Karpas-422 (cell line): ENCODE data around the gene PRKAG2. TPM values are rescaled to one million over a fixed set of nuclear protein-coding genes. Genes with fewer than 3 reads are reported as not detected.

ENCODE experiments used
- DNase-seq: peaks from one replicate; pipeline ENCODE4 v3.0.0-alpha.2; 2015
- H2AFZ ChIP-seq: fragments of 200-600 bp; sonication (generic); 2 replicates; pipeline ENCODE4 v1.6.1; 2014; ENCODE audit warnings: antibody characterized with exemption, low read length, mixed read lengths
- H3K27ac ChIP-seq: fragments of 200-600 bp; sonication (generic); 2 replicates; pipeline ENCODE4 v1.5.1; 2014; ENCODE audit warnings: mild to moderate bottlenecking, low read length, moderate library complexity
- H3K27me3 ChIP-seq: fragments of 200-600 bp; sonication (generic); 2 replicates; pipeline ENCODE4 v1.6.1; 2014; ENCODE audit warnings: low read length, mixed read lengths
- H3K36me3 ChIP-seq: fragments of 200-600 bp; sonication (generic); 2 replicates; pipeline ENCODE4 v1.6.1; 2014; ENCODE audit warnings: low read length, mixed read lengths; ENCODE audit not compliant: insufficient read depth
- H3K4me1 ChIP-seq: fragments of 200-600 bp; sonication (generic); 2 replicates; pipeline ENCODE4 v1.6.1; 2014; ENCODE audit warnings: mild to moderate bottlenecking, low read length, mixed read lengths
- H3K4me2 ChIP-seq: fragments of 200-600 bp; sonication (generic); 2 replicates; pipeline ENCODE4 v1.6.1; 2014; ENCODE audit warnings: low read length, low read depth, mild to moderate bottlenecking; ENCODE audit not compliant: poor library complexity, severe bottlenecking
- H3K4me3 ChIP-seq: fragments of 200-600 bp; sonication (generic); 2 replicates; pipeline ENCODE4 v1.5.1; 2014; ENCODE audit warnings: mild to moderate bottlenecking, antibody characterized with exemption, low read length, mixed read lengths
- H3K79me2 ChIP-seq: fragments of 200-600 bp; sonication (generic); 2 replicates; pipeline ENCODE4 v1.6.1; 2014; ENCODE audit warnings: mild to moderate bottlenecking, low read length, mixed read lengths
- H3K9ac ChIP-seq: fragments of 200-600 bp; sonication (generic); 2 replicates; pipeline ENCODE4 v1.6.0; 2014; ENCODE audit warnings: low read length
- H3K9me2 ChIP-seq: fragments of 200-600 bp; sonication (generic), shearing (Covaris generic); replicated peaks from 2 replicates; pipeline ENCODE4 v1.6.0; 2014; ENCODE audit warnings: mild to moderate bottlenecking, low read length, moderate library complexity; ENCODE audit not compliant: insufficient read depth
- H3K9me3 ChIP-seq: fragments of 300-700, 200-600 bp; sonication (generic); 2 replicates; pipeline ENCODE4 v1.6.1; 2014; ENCODE audit warnings: low read length, mixed read lengths
- H4K20me1 ChIP-seq: fragments of 200-600 bp; sonication (generic); 2 replicates; pipeline ENCODE4 v1.6.1; 2014; ENCODE audit warnings: mild to moderate bottlenecking, antibody characterized with exemption, low read length, low read depth; ENCODE audit not compliant: insufficient read depth
- total RNA-seq: library from RNA; depleted of rRNA; stranded (reverse); fragments of >200 nt; shearing (Covaris generic); gene quantifications from 2 replicates; pipeline ENCODE4 v1.2.3, GENCODE V29; 2014; ENCODE audit warnings: low replicate concordance

PRKAG2 gene
- total RNA-seq, 1 experiment from 2014 or later = 6.3 TPM

GRCh38 chr7:151732834-151733592 lies 143.9 kb downstream of the PRKAG2 start:
- H3K9me2 ChIP-seq = no peaks in the 10 kb centered on the region
- no peak for DNase-seq
- H3K9ac ChIP-seq = no peak overlapping the region
- H4K20me1 ChIP-seq = no peaks in the 10 kb centered on the region
- no peaks in the 10 kb centered on the region for H3K27me3 ChIP-seq
- no peak overlapping the region for H3K4me2 ChIP-seq
- no peak overlapping the region for H3K27ac ChIP-seq
- H3K79me2 ChIP-seq = no peaks in the 10 kb centered on the region
- H3K4me3 ChIP-seq = no peak overlapping the region
- H3K4me1 ChIP-seq = peaks cover 65% of the 10 kb centered on the region
- H3K36me3 ChIP-seq = no peaks in the 10 kb centered on the region
- H2AFZ ChIP-seq = no peak overlapping the region
- H3K9me3 ChIP-seq = no peaks in the 10 kb centered on the region

GRCh38 chr7:151732292-151732691 lies 144.6 kb downstream of the PRKAG2 start:
- no peaks in the 10 kb centered on the region for H3K9me2 ChIP-seq
- H3K27ac ChIP-seq = no peak overlapping the region
- peaks cover 72% of the 10 kb centered on the region for H3K4me1 ChIP-seq
- no peak overlapping the region for H3K4me2 ChIP-seq
- no peaks in the 10 kb centered on the region for H3K36me3 ChIP-seq
- H3K4me3 ChIP-seq = no peak overlapping the region
- no peaks in the 10 kb centered on the region for H4K20me1 ChIP-seq
- H2AFZ ChIP-seq = no peak overlapping the region
- no peak for DNase-seq
- no peak overlapping the region for H3K9ac ChIP-seq
- H3K9me3 ChIP-seq = no peaks in the 10 kb centered on the region
- H3K27me3 ChIP-seq = no peaks in the 10 kb centered on the region
- no peaks in the 10 kb centered on the region for H3K79me2 ChIP-seq

- H3K4me1 ChIP-seq = peaks cover 74% of the 10 kb centered on the region
- H2AFZ ChIP-seq = no peak overlapping the region
- no peaks in the 10 kb centered on the region for H4K20me1 ChIP-seq
- no peak overlapping the region for H3K4me2 ChIP-seq
- H3K9me3 ChIP-seq = no peaks in the 10 kb centered on the region
- no peak overlapping the region for H3K4me3 ChIP-seq
- H3K27ac ChIP-seq = no peak overlapping the region
- no peaks in the 10 kb centered on the region for H3K27me3 ChIP-seq
- H3K36me3 ChIP-seq = no peaks in the 10 kb centered on the region
- H3K9ac ChIP-seq = no peak overlapping the region
- no peak for DNase-seq
- no peaks in the 10 kb centered on the region for H3K9me2 ChIP-seq
- H3K79me2 ChIP-seq = no peaks in the 10 kb centered on the region
Measured at GRCh38 chr7:151731022-151731441, 145.9 kb downstream of the PRKAG2 start.

GRCh38 chr7:151730591-151730990 lies 146.3 kb downstream of the PRKAG2 start:
- Histone ChIP-seq H3K79me2 (no peaks in the 10 kb centered on the region), H3K27ac (no peak overlapping the region), H2AFZ (no peak overlapping the region), H3K9me3 (no peaks in the 10 kb centered on the region), H3K9ac (no peak overlapping the region), H4K20me1 (no peaks in the 10 kb centered on the region), H3K36me3 (no peaks in the 10 kb centered on the region), H3K4me2 (no peak overlapping the region), H3K27me3 (no peaks in the 10 kb centered on the region), H3K4me1 (peaks cover 74% of the 10 kb centered on the region), H3K9me2 (no peaks in the 10 kb centered on the region), H3K4me3 (no peak overlapping the region)
- DNase-seq = no peak

- no peaks in the 10 kb centered on the region for H3K9me2 ChIP-seq
- no peak overlapping the region for H2AFZ ChIP-seq
- H4K20me1 ChIP-seq = no peaks in the 10 kb centered on the region
- no peak for DNase-seq
- no peak overlapping the region for H3K4me3 ChIP-seq
- H3K4me2 ChIP-seq = peak overlapping the region; percentile 26
- H3K27me3 ChIP-seq = no peaks in the 10 kb centered on the region
- H3K4me1 ChIP-seq = peaks cover 74% of the 10 kb centered on the region
- no peak overlapping the region for H3K9ac ChIP-seq
- H3K27ac ChIP-seq = no peak overlapping the region
- no peaks in the 10 kb centered on the region for H3K36me3 ChIP-seq
- no peaks in the 10 kb centered on the region for H3K79me2 ChIP-seq
- no peaks in the 10 kb centered on the region for H3K9me3 ChIP-seq
Measured at GRCh38 chr7:151729521-151729921, 147.4 kb downstream of the PRKAG2 start.

GRCh38 chr7:151728746-151729145 lies 148.2 kb downstream of the PRKAG2 start:
- Histone ChIP-seq H3K4me3 (peak overlapping the region; percentile 49; the same call in 1 of the 2 replicates), H3K4me1 (peaks cover 75% of the 10 kb centered on the region), H3K9ac (peak overlapping the region; percentile 74), H3K4me2 (peak overlapping the region; percentile 75), H3K27me3 (no peaks in the 10 kb centered on the region), H2AFZ (no peak overlapping the region), H3K36me3 (no peaks in the 10 kb centered on the region), H3K9me3 (no peaks in the 10 kb centered on the region), H3K27ac (peak overlapping the region; percentile 95), H4K20me1 (no peaks in the 10 kb centered on the region), H3K79me2 (no peaks in the 10 kb centered on the region), H3K9me2 (no peaks in the 10 kb centered on the region)
- no peak for DNase-seq

- Histone ChIP-seq H4K20me1 (no peaks in the 10 kb centered on the region), H3K27ac (peak overlapping the region; percentile 95), H3K4me1 (peaks cover 77% of the 10 kb centered on the region), H3K9ac (peak overlapping the region; percentile 74), H3K27me3 (no peaks in the 10 kb centered on the region), H2AFZ (no peak overlapping the region), H3K4me2 (peak overlapping the region; percentile 75), H3K4me3 (peak overlapping the region; percentile 49; the same call in 1 of the 2 replicates), H3K79me2 (no peaks in the 10 kb centered on the region), H3K9me2 (no peaks in the 10 kb centered on the region), H3K36me3 (no peaks in the 10 kb centered on the region), H3K9me3 (no peaks in the 10 kb centered on the region)
- DNase-seq = no peak
Measured at GRCh38 chr7:151728286-151728660, 148.6 kb downstream of the PRKAG2 start.

- H3K36me3 ChIP-seq = no peaks in the 10 kb centered on the region
- peaks cover 72% of the 10 kb centered on the region for H3K4me1 ChIP-seq
- H3K27me3 ChIP-seq = no peaks in the 10 kb centered on the region
- H4K20me1 ChIP-seq = no peaks in the 10 kb centered on the region
- H3K9me2 ChIP-seq = no peaks in the 10 kb centered on the region
- no peaks in the 10 kb centered on the region for H3K79me2 ChIP-seq
- H3K27ac ChIP-seq = peak overlapping the region; percentile 95
- H3K9me3 ChIP-seq = no peaks in the 10 kb centered on the region
- peak overlapping the region; percentile 74 for H3K9ac ChIP-seq
- peak overlapping the region; percentile 75 for H3K4me2 ChIP-seq
- DNase-seq = peak; percentile 97
- peak overlapping the region; percentile 49 for H3K4me3 ChIP-seq
- no peak overlapping the region; the same call in 1 of the 2 replicates for H2AFZ ChIP-seq
Measured at GRCh38 chr7:151727579-151728285, 149.2 kb downstream of the PRKAG2 start.
